ENCODE results near the gene KCMF1. TPM values are rescaled to one million over a fixed set of nuclear protein-coding genes. Genes with fewer than 3 reads are reported as not detected.
A peak's percentile ranks its signal among the peaks of the same experiment; 100 is the strongest.

The KCMF1 gene
- total RNA-seq, 1 experiment from 2014 or later = 73.6 TPM

GRCh38 chr2:84947010-84947593 is 23.9 kb upstream of the KCMF1 start:
- Histone ChIP-seq H3K9ac (ENCODE audit: low read length) (peak overlapping the region; percentile 84), H3K4me2 (ENCODE audit: low read length) (peak overlapping the region; percentile 72), H3K36me3 (ENCODE audit: low read depth, low read length) (no peaks in the 10 kb centered on the region), H3K79me2 (ENCODE audit: low read length) (peaks cover 7% of the 10 kb centered on the region), H3K27me3 (ENCODE audit: low read length) (no peaks in the 10 kb centered on the region), H3K9me2 (replicated peaks; ENCODE audit: low read length) (no peaks in the 10 kb centered on the region), H2AFZ (ENCODE audit: low read length) (no peak overlapping the region), H4K20me1 (ENCODE audit: low read length) (no peaks in the 10 kb centered on the region), H3K27ac (ENCODE audit: low read length) (peak overlapping the region; percentile 100), H3F3A (ENCODE audit: low read length, unreplicated experiment) (peaks cover 4% of the 10 kb centered on the region), H3K4me3 (ENCODE audit: low read length) (peak overlapping the region; percentile 47), H3K4me1 (ENCODE audit: insufficient read depth, low read length) (peaks cover 29% of the 10 kb centered on the region), H3K9me3 (ENCODE audit: low read length) (no peaks in the 10 kb centered on the region)
- TF ChIP-seq CTCF (conservative IDR thresholded peaks at IDR 0.05; ENCODE audit: low read depth, low read length) (no peak), EZH2 (IDR thresholded peaks at IDR 0.05; ENCODE audit: low read length, unreplicated experiment) (no peak), EZH2phosphoT487 (IDR thresholded peaks at IDR 0.05; ENCODE audit: borderline replicate concordance, low read length) (no peak)
- intact Hi-C loops (cut with micrococcal nuclease) = no loop called here
- DNase-seq (no peak), ATAC-seq (no peak)
- no TSS peak for BruUV-seq (replicated peaks)
- ChIA-PET POLR2A (ENCODE audit: unreplicated experiment) (interaction anchor here (0.6 to 2.1 kb wide), 8 partner anchors 11 to 159 kb away, joined by 3 to 45 read pairs (median 5); partner anchors contain the start of gene KCMF1), CTCF (interaction anchor here (0.7 to 1.9 kb wide), 5 partner anchors 9 to 68 kb away, joined by 3 to 16 read pairs (median 5); no protein-coding TSS in a partner anchor)

GRCh38 chr2:84953535-84953934 is 17.4 kb upstream of the KCMF1 start:
- Histone ChIP-seq H3K27ac (ENCODE audit: low read length) (no peak overlapping the region), H3K9me3 (ENCODE audit: low read length) (no peaks in the 10 kb centered on the region)
- BruUV-seq (replicated peaks) = no TSS peak

More at GRCh38 chr2:84953535-84953934, 17.4 kb upstream of the KCMF1 start:
- Histone ChIP-seq H3K9ac (ENCODE audit: low read length) (no peak overlapping the region), H3K4me1 (ENCODE audit: insufficient read depth, low read length) (peaks cover 19% of the 10 kb centered on the region), H3K27me3 (ENCODE audit: low read length) (no peaks in the 10 kb centered on the region), H3K79me2 (ENCODE audit: low read length) (no peaks in the 10 kb centered on the region; the same call in 1 of the 2 replicates), H3K4me2 (ENCODE audit: low read length) (no peak overlapping the region), H4K20me1 (ENCODE audit: low read length) (no peaks in the 10 kb centered on the region), H3F3A (ENCODE audit: low read length, unreplicated experiment) (peaks cover 5% of the 10 kb centered on the region), H3K4me3 (ENCODE audit: low read length) (no peak overlapping the region), H2AFZ (ENCODE audit: low read length) (no peak overlapping the region), H3K36me3 (ENCODE audit: low read depth, low read length) (no peaks in the 10 kb centered on the region), H3K9me2 (replicated peaks; ENCODE audit: low read length) (no peaks in the 10 kb centered on the region)
- POLR2A ChIA-PET (ENCODE audit: unreplicated experiment) = no interaction called here
- no peak for DNase-seq
- no peak for TF ChIP-seq EZH2phosphoT487 (IDR thresholded peaks at IDR 0.05; ENCODE audit: borderline replicate concordance, low read length)
- no peak for TF ChIP-seq EZH2 (IDR thresholded peaks at IDR 0.05; ENCODE audit: low read length, unreplicated experiment)
- no peak for TF ChIP-seq CTCF (conservative IDR thresholded peaks at IDR 0.05; ENCODE audit: low read depth, low read length)
- ATAC-seq = no peak
- CTCF ChIA-PET = no interaction called here
- intact Hi-C loops (cut with micrococcal nuclease) = no loop called here

All from PC-3 (cell line).